ENCODE results near the gene PNPLA3.

DNA sequence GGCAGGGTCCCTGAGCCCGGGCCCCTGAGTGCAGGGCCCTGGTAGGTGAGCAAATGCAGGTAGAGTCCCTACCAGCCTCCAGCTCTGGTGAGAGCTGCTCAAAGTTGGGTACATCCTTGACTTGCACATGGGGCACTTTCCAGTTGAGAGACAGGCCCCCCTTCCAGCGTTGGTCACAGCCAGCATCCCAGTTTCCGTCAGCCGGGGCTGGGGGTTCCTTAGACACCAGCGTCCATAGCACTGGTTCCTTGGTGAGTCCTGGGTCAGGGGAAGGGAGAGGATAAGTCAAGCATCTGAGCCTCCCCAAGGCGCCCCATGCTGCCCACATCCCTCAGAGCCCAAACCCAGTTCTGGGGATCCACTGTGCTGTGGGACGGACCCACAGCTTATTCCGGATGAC lies 37.4 kb upstream of the PNPLA3 start:
- TF ChIP-seq SIN3A (IDR thresholded peaks at IDR 0.05; ENCODE audit: borderline replicate concordance, insufficient read depth, low read length) (no peak), TAF1 (IDR thresholded peaks at IDR 0.05; ENCODE audit: borderline replicate concordance, insufficient read depth, low read length) (no peak), POLR2AphosphoS5 (IDR thresholded peaks at IDR 0.05; ENCODE audit: low read depth, low read length) (no peak)

All from PFSK-1 (cell line).